Caco-2 (cell line): ENCODE results near the gene TRAM2. TPM values are rescaled to one million over a fixed set of nuclear protein-coding genes. Genes with fewer than 3 reads are reported as not detected.

ENCODE experiments used
- BruUV-seq: library from RNA; stranded (reverse); fragments of 400-500 nt; replicated peaks from 2 replicates; lab custom pipeline; 2021; lab: Mats Ljungman, UMichigan
- CTCF ChIA-PET: fragments of 300-600 bp; sonication (Branson Sonifier 250); formaldehyde crosslinking; loops from one replicate; lab custom pipeline; 2022; ENCODE audit warnings: antibody characterized with exemption; lab: Charles Lee
- POLR2A ChIA-PET: fragments of 300-600 bp; sonication (Branson Sonifier 250); formaldehyde crosslinking; loops from one replicate; lab custom pipeline; 2022; ENCODE audit warnings: antibody characterized with exemption; lab: Charles Lee
- DNase-seq, 2 experiments: peaks; one replicate each; pipeline versions ENCODE4 v3.0.0 to v3.0.0-alpha.2; 2020 to 2022
- H3K27me3 ChIP-seq: replicated peaks from 2 replicates; pipeline ENCODE4 v1.6.0; 2011; ENCODE audit warnings: low read length; ENCODE audit not compliant: control insufficient read depth, insufficient read depth
- H3K36me3 ChIP-seq: 2 replicates; pipeline ENCODE4 v1.5.1; 2011; ENCODE audit warnings: low read length; ENCODE audit not compliant: control insufficient read depth, insufficient read depth
- H3K4me1 ChIP-seq: fragments of 250-450 bp; sonication (Bioruptor Pico); 2 replicates; pipeline ENCODE4 v1.5.1; 2020; ENCODE audit warnings: mild to moderate bottlenecking
- H3K4me3 ChIP-seq: 2 replicates; pipeline ENCODE4 v1.5.1; 2011; ENCODE audit warnings: low read depth, mild to moderate bottlenecking, control low read depth, low read length
- H3K9me3 ChIP-seq: fragments of 250-450 bp; sonication (Bioruptor Pico); 2 replicates; pipeline ENCODE4 v1.5.1; 2020; ENCODE audit warnings: mild to moderate bottlenecking, moderate library complexity
- H3K27ac Mint-ChIP-seq: one replicate; pipeline ENCODE4 v1.8.0; 2022; ENCODE audit warnings: mixed read lengths; ENCODE audit not compliant: unreplicated experiment
- H3K27me3 Mint-ChIP-seq: one replicate; pipeline ENCODE4 v1.8.0; 2022; ENCODE audit warnings: mixed read lengths; ENCODE audit not compliant: insufficient read depth, unreplicated experiment
- H3K36me3 Mint-ChIP-seq: one replicate; pipeline ENCODE4 v1.8.0; 2022; ENCODE audit warnings: mild to moderate bottlenecking, mixed read lengths; ENCODE audit not compliant: insufficient read depth, unreplicated experiment
- H3K4me1 Mint-ChIP-seq: one replicate; pipeline ENCODE4 v1.8.0; 2022; ENCODE audit warnings: low read depth, mixed read lengths; ENCODE audit not compliant: unreplicated experiment
- H3K4me3 Mint-ChIP-seq: one replicate; pipeline ENCODE4 v1.8.0; 2022; ENCODE audit warnings: mild to moderate bottlenecking, moderate library complexity, mixed read lengths; ENCODE audit not compliant: unreplicated experiment
- H3K9me3 Mint-ChIP-seq: one replicate; pipeline ENCODE4 v1.8.0; 2022; ENCODE audit warnings: mixed read lengths; ENCODE audit not compliant: unreplicated experiment
- intact Hi-C: fragments of 100-400 bp; cut with micrococcal nuclease; formaldehyde crosslinking; loops from one replicate; pipeline ENCODE4 v1.10.0; 2022; ENCODE audit not compliant: unreplicated experiment
- total RNA-seq: library from RNA; stranded (reverse); gene quantifications from 2 replicates; pipeline ENCODE4 v1.2.3, GENCODE V29; 2022
- TF ChIP-seq, protein P1 (sequence below), 2 experiments: fragments of 200-600 bp in 1 of 2; IDR thresholded peaks; 1 replicate in 1 of 2; 2 replicates in 1 of 2; pipeline versions ENCODE4 v1.5.1 to v1.8.0; 2011 to 2022; ENCODE audit warnings: antibody characterized with exemption in 1 of 2, control low read depth in 1 of 2, inconsistent platforms in 1 of 2, low read depth in 1 of 2, low read length in 1 of 2, mild to moderate bottlenecking in 1 of 2, moderate library complexity in 1 of 2; ENCODE audit not compliant: insufficient read depth in 1 of 2, severe bottlenecking in 1 of 2, unreplicated experiment in 1 of 2

TRAM2 gene
- total RNA-seq, 1 experiment from 2014 or later: 71.6 TPM

DNA sequence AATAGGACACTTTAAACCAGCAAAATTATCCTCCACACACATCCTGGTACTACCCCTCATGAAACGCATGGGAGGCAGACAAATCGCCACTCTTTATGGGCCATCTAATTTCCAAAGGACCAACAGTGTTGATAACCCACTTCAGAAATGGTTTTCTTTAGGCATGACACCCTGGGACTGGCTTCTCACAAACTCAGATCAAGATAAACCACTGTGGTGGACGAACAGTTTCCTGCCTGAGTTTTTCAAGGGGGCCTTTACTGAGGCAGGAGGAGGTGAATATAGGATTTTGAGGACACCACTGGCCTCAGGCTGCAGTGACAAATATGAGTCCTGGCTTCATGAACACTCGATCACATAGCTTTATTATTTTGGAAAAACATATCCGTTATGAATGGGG, 26.0 kb downstream of the TRAM2 start:
- POLR2A ChIA-PET: no interaction called here
- no peak overlapping the region for H3K4me3 Mint-ChIP-seq
- H3K4me1 Mint-ChIP-seq: peaks cover 43% of the 10 kb centered on the region
- no peaks in the 10 kb centered on the region for H3K27me3 Mint-ChIP-seq
- no peaks in the 10 kb centered on the region for H3K36me3 Mint-ChIP-seq
- no TSS peak for BruUV-seq
- TF ChIP-seq, protein P1, sequence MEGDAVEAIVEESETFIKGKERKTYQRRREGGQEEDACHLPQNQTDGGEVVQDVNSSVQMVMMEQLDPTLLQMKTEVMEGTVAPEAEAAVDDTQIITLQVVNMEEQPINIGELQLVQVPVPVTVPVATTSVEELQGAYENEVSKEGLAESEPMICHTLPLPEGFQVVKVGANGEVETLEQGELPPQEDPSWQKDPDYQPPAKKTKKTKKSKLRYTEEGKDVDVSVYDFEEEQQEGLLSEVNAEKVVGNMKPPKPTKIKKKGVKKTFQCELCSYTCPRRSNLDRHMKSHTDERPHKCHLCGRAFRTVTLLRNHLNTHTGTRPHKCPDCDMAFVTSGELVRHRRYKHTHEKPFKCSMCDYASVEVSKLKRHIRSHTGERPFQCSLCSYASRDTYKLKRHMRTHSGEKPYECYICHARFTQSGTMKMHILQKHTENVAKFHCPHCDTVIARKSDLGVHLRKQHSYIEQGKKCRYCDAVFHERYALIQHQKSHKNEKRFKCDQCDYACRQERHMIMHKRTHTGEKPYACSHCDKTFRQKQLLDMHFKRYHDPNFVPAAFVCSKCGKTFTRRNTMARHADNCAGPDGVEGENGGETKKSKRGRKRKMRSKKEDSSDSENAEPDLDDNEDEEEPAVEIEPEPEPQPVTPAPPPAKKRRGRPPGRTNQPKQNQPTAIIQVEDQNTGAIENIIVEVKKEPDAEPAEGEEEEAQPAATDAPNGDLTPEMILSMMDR (IDR thresholded peaks at IDR 0.05; ENCODE audit: insufficient read depth in 1 of 2, low read depth in 1 of 2, low read length in 1 of 2, severe bottlenecking in 1 of 2, unreplicated experiment in 1 of 2): no peak
- Histone ChIP-seq H3K27me3 (no peaks in the 10 kb centered on the region), H3K4me3 (no peak overlapping the region), H3K4me1 (peaks cover 30% of the 10 kb centered on the region), H3K36me3 (no peaks in the 10 kb centered on the region), H3K9me3 (no peaks in the 10 kb centered on the region)
- H3K27ac Mint-ChIP-seq: no peak overlapping the region
- CTCF ChIA-PET: no interaction called here
- H3K9me3 Mint-ChIP-seq: no peaks in the 10 kb centered on the region
- intact Hi-C loops: no loop called here
- no peak for DNase-seq

DNA sequence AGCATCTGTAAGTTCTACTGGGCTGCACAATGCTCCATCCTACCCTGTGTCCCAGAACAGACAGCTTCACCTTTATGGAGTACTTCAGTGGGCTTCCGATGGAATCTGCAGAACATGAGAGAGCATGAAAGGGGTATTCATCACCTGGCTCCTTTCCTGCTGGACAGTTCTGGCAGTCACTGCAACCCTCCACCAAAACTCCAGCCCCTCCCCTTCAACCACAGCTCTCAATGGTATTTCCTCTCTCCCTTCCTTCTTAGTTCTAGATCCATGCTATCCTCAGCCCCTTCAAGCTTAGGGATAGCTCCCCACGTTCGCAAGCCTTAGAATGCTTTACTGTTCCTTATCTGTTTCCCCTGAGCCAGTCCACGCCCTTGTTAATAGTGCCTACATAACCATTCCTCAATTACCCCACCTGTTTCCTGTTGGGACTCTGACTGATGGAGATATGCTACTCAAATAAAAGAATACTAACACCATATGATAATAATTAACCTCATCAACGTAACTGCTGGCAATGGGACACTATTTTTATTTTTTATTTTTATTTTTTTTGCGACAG, 26.8 kb downstream of the TRAM2 start:
- Histone ChIP-seq H3K9me3 (no peaks in the 10 kb centered on the region), H3K4me1 (peaks cover 38% of the 10 kb centered on the region), H3K36me3 (no peaks in the 10 kb centered on the region), H3K27me3 (no peaks in the 10 kb centered on the region), H3K4me3 (no peak overlapping the region)
- no peak for DNase-seq
- intact Hi-C loops: no loop called here
- H3K4me3 Mint-ChIP-seq: no peak overlapping the region
- no peaks in the 10 kb centered on the region for H3K27me3 Mint-ChIP-seq
- CTCF ChIA-PET: interaction anchor here (0.5 kb wide), 1 partner anchor 129 kb away, joined by 4 read pairs; no protein-coding TSS in a partner anchor
- TF ChIP-seq, protein P1 (IDR thresholded peaks at IDR 0.05; ENCODE audit: insufficient read depth in 1 of 2, low read depth in 1 of 2, low read length in 1 of 2, severe bottlenecking in 1 of 2, unreplicated experiment in 1 of 2): no peak
- H3K27ac Mint-ChIP-seq: no peak overlapping the region
- POLR2A ChIA-PET: no interaction called here
- H3K9me3 Mint-ChIP-seq: no peaks in the 10 kb centered on the region
- H3K4me1 Mint-ChIP-seq: peaks cover 51% of the 10 kb centered on the region
- H3K36me3 Mint-ChIP-seq: no peaks in the 10 kb centered on the region
- BruUV-seq: no TSS peak

DNA sequence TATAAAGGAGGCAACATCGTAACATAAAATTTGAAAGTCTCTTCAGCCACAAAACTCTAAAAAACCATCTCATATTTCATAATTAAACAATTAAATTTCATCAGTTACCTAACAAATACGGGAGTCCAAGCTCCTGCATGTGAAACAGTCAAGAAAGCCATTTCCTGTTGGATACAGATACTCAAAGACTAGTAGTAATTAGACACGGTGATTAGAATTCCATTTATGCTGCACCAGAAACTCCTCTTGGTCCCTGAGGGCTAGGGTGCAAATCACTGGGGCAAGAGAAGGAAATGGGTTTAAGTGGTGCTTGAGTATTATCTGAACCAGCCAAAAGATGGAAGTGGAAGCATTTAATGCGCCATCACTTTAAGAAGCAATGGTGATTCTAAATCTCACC, 27.4 kb downstream of the TRAM2 start:
- H3K4me1 Mint-ChIP-seq: peaks cover 56% of the 10 kb centered on the region
- BruUV-seq: no TSS peak
- TF ChIP-seq, protein P1 (IDR thresholded peaks at IDR 0.05; ENCODE audit: insufficient read depth in 1 of 2, low read depth in 1 of 2, low read length in 1 of 2, severe bottlenecking in 1 of 2, unreplicated experiment in 1 of 2): no peak

More for the DNA sequence above, 27.4 kb downstream of the TRAM2 start:
- Histone ChIP-seq H3K36me3 (no peaks in the 10 kb centered on the region), H3K27me3 (no peaks in the 10 kb centered on the region), H3K4me3 (no peak overlapping the region), H3K4me1 (peaks cover 45% of the 10 kb centered on the region), H3K9me3 (no peaks in the 10 kb centered on the region)
- Mint-ChIP-seq H3K4me3 (no peak overlapping the region), H3K27ac (no peak overlapping the region), H3K36me3 (no peaks in the 10 kb centered on the region), H3K27me3 (no peaks in the 10 kb centered on the region), H3K9me3 (no peaks in the 10 kb centered on the region)
- DNase-seq: no peak
- CTCF ChIA-PET: interaction anchor here (0.5 kb wide), 1 partner anchor 128 kb away, joined by 4 read pairs; no protein-coding TSS in a partner anchor
- intact Hi-C loops: no loop called here
- POLR2A ChIA-PET: no interaction called here
